CD4-positive, alpha-beta T cell treated with Interleukin-1 beta for 1 hour (primary cell): ENCODE measurements around the gene RAB3GAP2.
"Not testable (repeated sequence)": the region's sequence is repeated elsewhere in the genome, so short reads cannot be mapped to it uniquely, and the experiment has no call there.

Experiments
- DNase-seq, 2 donors: peaks; one replicate each; pipeline ENCODE4 v3.0.0-alpha.2; 2020 to 2022

The RAB3GAP2 gene

GRCh38 chr1:220233927-220234326 lies 38.3 kb downstream of the RAB3GAP2 start:
- DNase-seq, result no peak

- no peak for DNase-seq
Observed at GRCh38 chr1:220229771-220230170, 42.5 kb downstream of the RAB3GAP2 start.

- DNase-seq, result no peak
Observed at GRCh38 chr1:220227393-220227792, 44.9 kb downstream of the RAB3GAP2 start.

DNA sequence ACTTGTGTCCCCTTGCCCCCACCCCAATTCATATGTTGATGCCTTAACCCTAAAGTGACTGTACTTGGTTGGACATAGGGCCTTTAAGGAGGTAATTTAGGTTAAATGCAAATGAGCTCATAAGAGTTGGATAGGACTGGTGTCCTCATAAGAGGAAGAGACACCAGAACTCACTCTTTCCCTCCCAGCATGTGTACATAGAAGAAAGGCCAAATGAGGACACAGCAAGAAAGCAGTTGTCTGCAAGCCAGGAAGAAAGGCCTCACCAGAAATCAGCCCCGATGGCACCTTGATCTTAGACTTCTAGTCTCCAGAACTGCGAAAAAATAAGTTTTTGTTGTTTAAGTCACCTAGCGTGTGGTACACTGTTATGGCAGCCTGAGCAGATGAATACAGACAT lies 45.5 kb downstream of the RAB3GAP2 start:
- no peak for DNase-seq

DNA sequence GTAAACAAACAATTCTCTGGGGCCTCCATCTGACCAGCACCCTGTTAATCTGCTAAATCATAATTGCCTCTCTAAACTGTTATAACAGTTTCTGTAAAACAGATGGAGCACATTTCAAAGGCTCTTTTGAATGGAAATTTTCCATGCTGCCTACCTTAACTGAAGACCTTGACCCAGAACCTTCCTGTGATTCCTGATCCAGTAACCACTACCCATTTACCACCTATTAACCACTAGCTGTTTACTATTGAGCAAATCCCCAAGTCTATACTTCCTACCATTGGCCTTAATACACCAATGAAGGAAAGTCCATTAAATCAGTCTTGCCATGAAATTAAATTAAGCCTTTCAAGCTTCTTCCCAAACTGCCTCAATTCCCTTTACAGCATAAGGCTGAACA lies 46.3 kb downstream of the RAB3GAP2 start:
- DNase-seq, result no peak

DNA sequence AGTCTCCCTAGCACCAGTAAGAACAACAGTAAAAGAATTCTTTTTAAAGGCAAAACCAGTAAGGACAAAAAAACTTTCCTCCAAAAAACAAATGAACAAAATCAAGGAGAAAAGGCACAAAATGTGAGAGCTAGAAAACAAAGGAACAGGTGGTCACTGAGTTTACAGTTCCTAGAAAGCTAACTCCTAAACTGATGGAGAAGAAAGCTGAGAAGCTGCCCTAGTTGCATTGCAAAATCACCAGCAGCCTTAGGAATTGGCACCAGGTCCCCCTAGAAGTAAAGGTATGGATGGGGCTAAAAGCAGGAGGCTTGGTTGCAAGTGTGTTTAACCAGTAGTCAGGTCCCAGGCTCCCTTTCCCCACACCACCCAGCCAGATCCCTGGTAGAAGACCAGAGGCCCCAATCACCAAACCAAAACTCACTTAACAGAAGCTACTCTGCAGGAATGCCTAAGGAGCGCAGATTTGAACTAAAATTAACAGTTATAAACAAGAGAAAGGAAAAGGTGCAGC lies 47.6 kb downstream of the RAB3GAP2 start:
- DNase-seq, result no peak

GRCh38 chr1:220224033-220224432 lies 48.2 kb downstream of the RAB3GAP2 start:
- DNase-seq, result no peak

DNA sequence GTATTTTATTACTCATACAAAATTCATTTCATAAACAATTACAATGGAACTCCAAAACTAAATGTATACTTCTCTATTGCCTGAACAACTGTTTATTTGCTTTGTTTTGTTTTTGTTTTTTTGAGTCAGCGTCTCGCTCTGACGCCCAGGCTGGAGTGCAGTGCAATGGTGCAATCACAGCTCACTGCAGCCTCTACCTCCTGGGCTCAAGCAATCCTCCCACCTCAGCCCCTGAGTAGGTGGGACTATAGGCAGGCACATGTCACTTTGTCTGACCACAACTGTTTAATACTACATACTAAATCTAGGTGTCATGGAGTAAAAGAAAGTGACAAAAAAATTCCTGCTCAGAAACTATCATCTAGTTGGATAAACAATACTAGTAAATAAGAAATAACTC lies 49.3 kb downstream of the RAB3GAP2 start:
- DNase-seq, result peak in 1 of 2 donors; percentile 14

GRCh38 chr1:220221670-220222069 lies 50.6 kb downstream of the RAB3GAP2 start:
- DNase-seq, result no peak

DNA sequence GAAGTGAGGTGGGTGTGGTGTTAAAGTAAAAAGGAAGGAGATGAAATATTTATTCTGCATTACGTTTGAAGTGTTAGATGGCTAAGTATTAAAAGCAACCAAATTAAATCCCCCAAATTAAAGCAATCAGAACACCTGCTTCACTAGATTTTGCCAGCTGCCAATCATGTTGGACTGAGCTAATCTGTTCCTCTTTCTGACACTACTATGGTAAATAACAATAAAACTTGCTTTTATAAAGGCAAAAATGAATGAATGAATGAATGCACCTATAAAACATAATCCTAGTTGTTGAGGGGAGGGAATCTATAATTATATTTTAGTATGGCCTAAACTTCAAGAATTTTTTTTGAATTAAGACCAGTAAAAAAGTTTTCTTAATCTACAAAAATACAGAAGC lies 51.0 kb downstream of the RAB3GAP2 start:
- DNase-seq, result no peak

DNA sequence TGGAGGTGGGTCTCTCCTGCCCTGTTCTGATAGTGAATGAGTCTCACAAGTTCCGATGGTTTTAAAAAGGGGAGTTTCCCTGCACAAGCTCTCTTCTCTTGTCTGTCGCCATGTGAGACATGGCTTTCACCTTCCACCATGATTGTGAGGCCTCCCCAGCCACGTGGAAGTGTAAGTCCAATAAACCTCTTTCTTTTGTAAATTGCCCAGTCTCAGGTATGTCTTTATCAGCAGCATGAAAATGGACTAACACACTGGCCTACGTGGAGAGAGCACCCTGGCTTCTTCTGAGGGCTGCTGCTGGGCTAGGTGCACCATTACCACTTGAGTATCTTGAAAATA lies 51.6 kb downstream of the RAB3GAP2 start:
- DNase-seq, result not testable (repeated sequence)

- DNase-seq, result peak in 1 of 2 donors; percentile 26
Observed at GRCh38 chr1:220219865-220220698, 52.2 kb downstream of the RAB3GAP2 start.

DNA sequence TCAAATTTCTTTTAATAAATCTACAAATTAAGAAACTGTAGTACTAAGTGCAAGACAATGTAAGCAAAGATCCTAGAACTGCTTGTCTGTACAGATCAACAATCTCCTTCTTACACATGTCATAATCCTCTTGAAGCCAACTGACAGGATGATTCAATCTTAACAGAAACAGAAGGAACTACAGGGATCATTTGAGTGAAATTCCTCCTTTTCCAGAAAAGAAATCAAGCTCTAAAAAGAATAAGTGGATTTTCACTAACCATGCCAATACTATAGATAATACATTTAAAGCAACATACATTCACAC lies 53.2 kb downstream of the RAB3GAP2 start:
- DNase-seq, result no peak

DNA sequence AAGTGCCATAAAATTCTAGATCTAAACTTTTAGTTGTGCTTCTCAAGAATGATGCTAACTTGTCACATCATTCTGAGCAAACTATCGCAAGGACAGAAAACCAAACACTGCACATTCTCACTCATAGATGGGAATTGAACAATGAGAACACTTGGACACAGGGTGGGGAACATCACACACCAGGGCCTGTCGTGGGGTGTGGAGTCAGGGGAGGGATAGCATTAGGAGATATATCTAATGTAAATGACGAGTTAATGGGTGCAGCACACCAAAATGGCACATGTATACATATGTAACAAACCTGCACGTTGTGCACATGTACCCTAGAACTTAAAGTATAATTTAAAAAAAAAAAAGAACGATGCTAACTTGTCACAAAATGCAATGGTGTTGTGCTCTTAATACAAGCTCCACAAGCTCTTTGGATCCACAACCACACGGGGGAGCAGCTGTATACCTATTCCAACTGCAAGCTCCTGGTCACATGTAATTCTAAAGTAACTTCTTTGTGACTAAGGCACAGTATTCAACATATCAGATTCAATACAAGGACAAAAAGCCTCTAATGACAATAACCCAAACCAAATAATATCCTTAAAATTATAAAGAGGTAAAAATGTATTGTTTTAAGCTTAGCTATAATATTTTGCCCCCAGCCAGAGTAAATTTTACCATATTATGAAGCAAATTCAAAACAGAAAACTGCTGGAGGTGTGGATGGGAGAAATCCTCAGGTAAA lies 53.7 kb downstream of the RAB3GAP2 start:
- DNase-seq, result peak; percentile 37 to 43

- peak in 1 of 2 donors; percentile 7 for DNase-seq
Observed at GRCh38 chr1:220217383-220217988, 54.8 kb downstream of the RAB3GAP2 start.

GRCh38 chr1:220213382-220213983 lies 58.8 kb downstream of the RAB3GAP2 start:
- DNase-seq, result no peak

DNA sequence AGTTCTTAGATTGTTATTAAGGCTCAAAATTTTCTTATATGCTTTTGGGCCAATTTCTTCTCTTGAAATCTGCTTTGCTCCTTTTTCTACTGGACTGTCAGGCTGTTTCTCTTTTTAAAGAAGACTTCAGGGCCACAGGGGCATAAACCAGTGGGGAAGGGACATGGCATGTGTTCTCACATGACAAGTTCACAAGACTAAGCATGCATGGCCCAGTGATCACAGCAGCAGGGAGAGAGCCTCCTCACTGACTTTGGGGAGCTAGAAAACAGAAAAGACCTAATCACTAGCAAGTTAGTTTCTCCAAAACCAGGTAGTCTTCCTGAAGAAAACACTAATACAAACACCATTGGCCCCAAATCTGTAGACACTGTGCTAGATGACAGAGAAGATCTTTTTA lies 64.8 kb downstream of the RAB3GAP2 start:
- DNase-seq, result no peak

DNA sequence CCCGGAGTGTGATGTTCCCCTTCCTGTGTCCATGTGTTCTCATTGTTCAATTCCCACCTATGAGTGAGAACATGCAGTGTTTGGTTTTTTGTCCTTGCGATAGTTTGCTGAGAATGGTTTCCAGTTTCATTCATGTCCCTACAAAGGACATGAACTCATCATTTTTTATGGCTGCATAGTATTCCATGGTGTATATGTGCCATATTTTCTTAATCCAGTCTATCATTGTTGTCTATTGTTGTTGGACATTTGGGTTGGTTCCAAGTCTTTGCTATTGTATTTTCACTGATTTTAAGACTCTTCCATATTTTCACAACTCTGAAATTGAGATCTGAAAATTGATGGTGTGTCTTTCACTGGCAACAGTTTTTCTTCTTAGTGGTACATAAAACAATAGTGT lies 67.5 kb downstream of the RAB3GAP2 start:
- DNase-seq, result not testable (repeated sequence)

- DNase-seq, result no peak
Observed at GRCh38 chr1:220203816-220204215, 68.4 kb downstream of the RAB3GAP2 start.

- DNase-seq, result no peak
Observed at GRCh38 chr1:220198186-220199005, 73.9 kb downstream of the RAB3GAP2 start.

- DNase-seq, result no peak
Observed at GRCh38 chr1:220195701-220196100, 76.6 kb downstream of the RAB3GAP2 start.

DNA sequence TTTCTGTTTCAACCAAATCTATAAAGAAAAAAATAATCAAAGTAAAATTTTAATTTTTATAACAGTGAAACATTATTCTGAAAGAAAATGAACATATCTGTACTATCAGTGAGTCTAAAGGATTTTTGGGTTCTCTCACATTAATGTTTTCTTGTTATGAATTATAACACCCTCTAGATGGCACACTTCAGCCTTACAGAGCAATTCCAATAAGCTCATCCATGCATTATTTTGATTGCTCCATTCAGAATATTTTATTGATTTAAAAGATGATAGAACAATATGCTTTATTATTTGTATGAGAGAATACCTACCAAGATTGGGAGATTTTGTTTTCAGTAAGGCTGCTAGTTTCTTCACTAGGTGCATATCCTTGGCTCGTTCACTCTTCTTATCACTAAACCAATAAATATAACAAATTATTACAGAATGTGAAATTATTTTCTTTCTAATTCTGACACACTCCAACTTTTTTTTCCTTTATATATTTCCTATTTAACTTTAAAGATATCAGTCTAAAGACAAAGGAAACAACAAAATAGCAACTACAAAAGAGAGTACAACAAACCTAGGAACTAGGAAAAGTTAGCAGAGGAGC lies 82.4 kb downstream of the RAB3GAP2 start:
- DNase-seq, result peak in 1 of 2 donors; percentile 8
